T-helper 2 cell treated with Interferon-gamma antibody and Interleukin-4, amounts not matched to agents 5 μg/mL and 100 μg/mL, for 36 hours (primary cell): ENCODE results near the gene KCNC4.

Experiments used
- DNase-seq: peaks from one replicate; pipeline ENCODE4 v3.0.0; 2021; ENCODE audit warnings: low spot score
- H3K27ac Mint-ChIP-seq: one replicate; pipeline ENCODE4 v1.8.0; 2021; ENCODE audit warnings: mild to moderate bottlenecking, mixed read lengths
- H3K27me3 Mint-ChIP-seq: one replicate; pipeline ENCODE4 v1.8.0; 2021; ENCODE audit warnings: low read depth, mixed read lengths
- H3K36me3 Mint-ChIP-seq: one replicate; pipeline ENCODE4 v1.8.0; 2021; ENCODE audit warnings: low read depth, mixed read lengths
- H3K4me1 Mint-ChIP-seq: one replicate; pipeline ENCODE4 v1.8.0; 2021; ENCODE audit warnings: low read depth, mixed read lengths
- H3K4me3 Mint-ChIP-seq: one replicate; pipeline ENCODE4 v1.8.0; 2022; ENCODE audit warnings: mild to moderate bottlenecking, moderate library complexity, mixed read lengths
- H3K9me3 Mint-ChIP-seq: one replicate; pipeline ENCODE4 v1.8.0; 2021; ENCODE audit warnings: mixed read lengths

Gene KCNC4

GRCh38 chr1:110209715-110210603 lies at the start of gene KCNC4:
Gene KCNC4, plus strand, starts transcription at chr1:110210314. Its CDS starts 1,186 bp downstream, at chr1:110211500.
- H3K9me3 Mint-ChIP-seq: no peaks in the 10 kb centered on the region
- H3K4me3 Mint-ChIP-seq: peak within 1 kb of the TSS; percentile 88
- H3K27ac Mint-ChIP-seq: peak within 1 kb of the TSS; percentile 94
- peak; percentile 90 for DNase-seq
- peaks cover 3% of the 10 kb centered on the region for H3K36me3 Mint-ChIP-seq
- peaks cover 42% of the 10 kb centered on the region for H3K4me1 Mint-ChIP-seq
- peaks cover 6% of the 10 kb centered on the region for H3K27me3 Mint-ChIP-seq

GRCh38 chr1:110160538-110161100 lies 49.5 kb upstream of the KCNC4 start:
- H3K27ac Mint-ChIP-seq: no peak overlapping the region
- peaks cover 2% of the 10 kb centered on the region for H3K4me1 Mint-ChIP-seq
- no peaks in the 10 kb centered on the region for H3K36me3 Mint-ChIP-seq
- no peak overlapping the region for H3K4me3 Mint-ChIP-seq
- no peak for DNase-seq
- no peaks in the 10 kb centered on the region for H3K9me3 Mint-ChIP-seq
- peaks cover 11% of the 10 kb centered on the region for H3K27me3 Mint-ChIP-seq

GRCh38 chr1:110161165-110161564 lies 48.9 kb upstream of the KCNC4 start:
- Mint-ChIP-seq H3K27ac (no peak overlapping the region), H3K36me3 (no peaks in the 10 kb centered on the region), H3K9me3 (no peaks in the 10 kb centered on the region), H3K27me3 (peaks cover 11% of the 10 kb centered on the region), H3K4me1 (peaks cover 2% of the 10 kb centered on the region), H3K4me3 (no peak overlapping the region)
- DNase-seq: no peak

GRCh38 chr1:110161849-110162248 lies 48.3 kb upstream of the KCNC4 start:
- Mint-ChIP-seq H3K4me1 (peaks cover 2% of the 10 kb centered on the region), H3K4me3 (no peak overlapping the region), H3K27ac (no peak overlapping the region), H3K36me3 (no peaks in the 10 kb centered on the region), H3K27me3 (peaks cover 7% of the 10 kb centered on the region), H3K9me3 (no peaks in the 10 kb centered on the region)
- DNase-seq: no peak

GRCh38 chr1:110163591-110163990 lies 46.5 kb upstream of the KCNC4 start:
- DNase-seq: no peak
- no peaks in the 10 kb centered on the region for H3K36me3 Mint-ChIP-seq
- H3K9me3 Mint-ChIP-seq: no peaks in the 10 kb centered on the region
- peaks cover 2% of the 10 kb centered on the region for H3K4me1 Mint-ChIP-seq
- H3K4me3 Mint-ChIP-seq: no peak overlapping the region
- H3K27ac Mint-ChIP-seq: no peak overlapping the region
- H3K27me3 Mint-ChIP-seq: peaks cover 2% of the 10 kb centered on the region

GRCh38 chr1:110164725-110165350 lies 45.3 kb upstream of the KCNC4 start:
- DNase-seq: no peak
- Mint-ChIP-seq H3K4me3 (no peak overlapping the region), H3K36me3 (no peaks in the 10 kb centered on the region), H3K27ac (no peak overlapping the region), H3K4me1 (peaks cover 2% of the 10 kb centered on the region), H3K27me3 (peaks cover 2% of the 10 kb centered on the region), H3K9me3 (no peaks in the 10 kb centered on the region)

GRCh38 chr1:110165761-110166231 lies 44.3 kb upstream of the KCNC4 start:
- no peaks in the 10 kb centered on the region for H3K27me3 Mint-ChIP-seq
- H3K27ac Mint-ChIP-seq: no peak overlapping the region
- no peak overlapping the region for H3K4me3 Mint-ChIP-seq
- H3K9me3 Mint-ChIP-seq: no peaks in the 10 kb centered on the region
- no peak for DNase-seq
- no peaks in the 10 kb centered on the region for H3K4me1 Mint-ChIP-seq
- no peaks in the 10 kb centered on the region for H3K36me3 Mint-ChIP-seq

- Mint-ChIP-seq H3K27me3 (no peaks in the 10 kb centered on the region), H3K4me1 (no peaks in the 10 kb centered on the region), H3K4me3 (no peak overlapping the region), H3K36me3 (no peaks in the 10 kb centered on the region), H3K27ac (no peak overlapping the region), H3K9me3 (no peaks in the 10 kb centered on the region)
- DNase-seq: no peak
Measured at GRCh38 chr1:110166861-110167260, 43.3 kb upstream of the KCNC4 start.

GRCh38 chr1:110170766-110171733 lies 39.1 kb upstream of the KCNC4 start:
- no peaks in the 10 kb centered on the region for H3K27me3 Mint-ChIP-seq
- H3K4me3 Mint-ChIP-seq: no peak overlapping the region
- no peak for DNase-seq
- no peak overlapping the region for H3K27ac Mint-ChIP-seq
- no peaks in the 10 kb centered on the region for H3K4me1 Mint-ChIP-seq
- H3K9me3 Mint-ChIP-seq: no peaks in the 10 kb centered on the region
- no peaks in the 10 kb centered on the region for H3K36me3 Mint-ChIP-seq

- H3K27ac Mint-ChIP-seq: no peak overlapping the region
- DNase-seq: no peak
- H3K4me1 Mint-ChIP-seq: no peaks in the 10 kb centered on the region
- H3K36me3 Mint-ChIP-seq: no peaks in the 10 kb centered on the region
- H3K27me3 Mint-ChIP-seq: no peaks in the 10 kb centered on the region
- no peaks in the 10 kb centered on the region for H3K9me3 Mint-ChIP-seq
- no peak overlapping the region for H3K4me3 Mint-ChIP-seq
Measured at GRCh38 chr1:110172001-110172400, 38.1 kb upstream of the KCNC4 start.

- DNase-seq: no peak
- Mint-ChIP-seq H3K27ac (no peak overlapping the region), H3K4me3 (no peak overlapping the region), H3K4me1 (no peaks in the 10 kb centered on the region), H3K36me3 (no peaks in the 10 kb centered on the region), H3K27me3 (no peaks in the 10 kb centered on the region), H3K9me3 (no peaks in the 10 kb centered on the region)
Measured at GRCh38 chr1:110173466-110174105, 36.5 kb upstream of the KCNC4 start.

- Mint-ChIP-seq H3K27ac (no peak overlapping the region), H3K4me1 (no peaks in the 10 kb centered on the region), H3K27me3 (no peaks in the 10 kb centered on the region), H3K36me3 (no peaks in the 10 kb centered on the region), H3K9me3 (no peaks in the 10 kb centered on the region), H3K4me3 (no peak overlapping the region)
- no peak for DNase-seq
Measured at GRCh38 chr1:110174961-110175360, 35.2 kb upstream of the KCNC4 start.
